GM12891 (cell line): ENCODE measurements around the gene TSEN54.

Experiments used
- PAX5 ChIP-seq: IDR thresholded peaks from 2 replicates; pipeline ENCODE4 v1.6.1; 2011; ENCODE audit warnings: low read length, moderate library complexity, mild to moderate bottlenecking; ENCODE audit not compliant: insufficient read depth, severe bottlenecking
- POLR2A ChIP-seq: IDR thresholded peaks from 2 replicates; pipeline ENCODE4 v1.6.1; 2011; ENCODE audit warnings: low read depth, low read length, control low read depth
- POLR2AphosphoS5 ChIP-seq: IDR thresholded peaks from 2 replicates; pipeline ENCODE4 v1.6.1; 2011; ENCODE audit warnings: low read depth, low read length, control low read depth
- POU2F2 ChIP-seq: IDR thresholded peaks from 2 replicates; pipeline ENCODE4 v1.6.1; 2011; ENCODE audit warnings: low read depth, mild to moderate bottlenecking, control low read depth, low read length, moderate library complexity
- SPI1 ChIP-seq: IDR thresholded peaks from 2 replicates; pipeline ENCODE4 v1.6.1; 2011; ENCODE audit warnings: low read depth, low read length, control low read depth
- TAF1 ChIP-seq: IDR thresholded peaks from 2 replicates; pipeline ENCODE4 v1.6.1; 2011; ENCODE audit warnings: low read depth, low read length, control low read depth

DNA sequence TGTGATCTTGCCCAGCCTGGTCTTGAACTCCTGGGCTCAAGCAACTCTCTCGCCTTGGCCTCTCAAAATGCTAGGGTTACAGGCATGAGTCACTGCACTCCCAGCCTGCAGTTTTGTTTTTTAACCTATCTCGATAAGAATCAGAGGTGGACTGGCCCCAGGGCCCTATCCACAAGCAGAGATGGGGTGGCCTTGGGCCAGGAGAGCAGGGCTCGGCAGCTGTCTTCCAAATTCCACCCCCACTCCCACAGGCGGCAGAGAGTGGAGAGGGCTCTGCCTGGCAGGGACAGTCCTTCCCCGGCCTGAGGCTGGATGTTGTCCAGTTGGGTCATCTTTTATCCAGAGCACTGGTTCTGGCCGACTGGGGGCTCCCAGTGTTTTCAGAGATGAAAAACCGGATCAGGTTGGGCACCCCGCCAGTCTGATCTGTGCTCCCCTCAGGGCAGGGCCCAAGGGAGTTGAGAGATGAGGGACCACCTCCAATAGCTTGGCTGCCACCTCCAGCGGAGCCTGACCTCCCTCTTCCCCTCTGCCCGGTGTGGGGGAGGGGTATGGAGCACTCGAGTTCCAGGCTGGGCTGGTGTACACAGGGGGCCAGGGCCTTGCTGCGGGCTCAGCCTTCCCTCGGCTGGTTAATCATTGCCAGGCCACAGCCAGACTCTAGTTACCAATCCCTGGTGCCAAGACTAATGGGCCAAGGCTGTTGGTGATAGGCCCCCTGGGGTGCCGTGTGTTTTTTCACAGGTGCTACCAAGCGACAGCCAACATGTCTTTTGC lies 40.9 kb downstream of the TSEN54 start:
- TF ChIP-seq POLR2A (no peak), POLR2AphosphoS5 (no peak), TAF1 (no peak), SPI1 (no peak), PAX5 (no peak), POU2F2 (no peak)
